Measurements from ENCODE around the gene NR2F1-AS1.

The NR2F1-AS1 gene

GRCh38 chr5:93385655-93386054 lies 195.4 kb downstream of the NR2F1-AS1 start:
- no peak for DNase-seq (ENCODE audit: low read depth in 2 of 2)

DNA sequence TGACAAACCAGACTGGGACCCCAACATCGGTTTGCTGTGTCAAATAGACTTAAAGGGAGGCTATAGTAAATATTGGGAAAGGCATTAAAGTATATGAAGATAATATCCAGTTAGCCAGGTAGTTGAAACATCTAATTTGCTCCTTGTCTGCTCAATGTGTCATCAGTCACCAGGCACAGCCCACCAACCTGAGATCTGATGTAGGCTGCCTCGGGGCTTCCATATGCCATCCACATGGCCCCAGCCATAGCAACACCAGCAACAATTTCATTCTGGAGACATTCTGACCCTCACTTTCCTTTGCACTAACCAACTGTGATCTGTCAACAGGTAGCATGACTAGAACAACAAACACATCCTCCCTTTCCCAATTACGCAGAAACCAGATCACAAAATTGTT lies 196.0 kb downstream of the NR2F1-AS1 start:
- DNase-seq (ENCODE audit: low read depth in 2 of 2), result no peak

DNA sequence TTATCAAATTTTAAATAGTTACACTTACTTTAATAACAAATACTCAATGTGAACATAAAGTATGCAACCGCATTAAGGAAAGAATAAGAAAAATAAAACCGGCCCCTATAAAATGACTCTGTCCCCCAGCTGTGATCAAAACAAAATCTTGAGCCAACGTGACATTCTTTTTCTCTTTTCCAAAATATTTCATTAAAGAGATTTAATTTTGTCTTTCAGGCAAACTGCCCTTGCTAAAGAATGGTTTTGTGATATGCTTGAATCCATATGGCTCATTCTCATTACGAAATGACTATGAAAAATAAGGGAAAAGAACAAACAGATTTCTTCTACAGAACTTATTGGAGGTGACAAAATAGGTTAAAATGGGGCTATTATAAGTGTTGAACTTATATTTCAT lies 197.0 kb downstream of the NR2F1-AS1 start:
- DNase-seq (ENCODE audit: low read depth in 2 of 2), result no peak

DNA sequence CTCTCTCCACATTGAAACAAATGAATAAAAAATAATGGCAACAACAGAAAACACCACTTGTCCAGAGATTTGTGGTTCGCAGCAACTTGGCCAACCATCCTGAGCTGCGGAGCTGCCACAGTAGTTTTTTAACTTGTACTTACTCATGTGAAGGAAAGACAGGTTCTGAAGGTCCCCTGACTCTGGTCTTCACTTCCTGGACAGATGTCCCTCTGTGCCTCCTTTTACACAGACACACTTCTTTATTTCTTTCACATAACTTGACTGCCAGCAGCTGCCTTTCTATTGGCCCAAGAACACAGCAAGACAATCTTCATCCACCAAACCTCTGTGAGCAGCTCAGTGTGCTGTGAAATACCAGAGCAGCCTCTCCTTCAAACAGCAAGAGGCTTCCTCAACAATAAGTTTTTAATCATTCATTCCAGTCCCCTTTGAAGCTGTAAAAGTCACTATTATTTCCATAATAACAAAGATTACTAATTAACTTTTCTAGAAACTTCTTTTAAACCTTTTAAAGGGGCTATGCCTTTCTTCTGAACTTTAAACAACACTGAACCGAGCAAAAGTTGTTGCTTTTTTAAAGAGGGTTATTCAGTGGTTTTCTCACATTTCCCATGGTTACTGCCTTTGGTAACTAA lies 198.7 kb downstream of the NR2F1-AS1 start:
- DNase-seq (ENCODE audit: low read depth in 2 of 2), result no peak

GRCh38 chr5:93381057-93381456 lies 200.0 kb downstream of the NR2F1-AS1 start:
- no peak for DNase-seq (ENCODE audit: low read depth in 2 of 2)

DNA sequence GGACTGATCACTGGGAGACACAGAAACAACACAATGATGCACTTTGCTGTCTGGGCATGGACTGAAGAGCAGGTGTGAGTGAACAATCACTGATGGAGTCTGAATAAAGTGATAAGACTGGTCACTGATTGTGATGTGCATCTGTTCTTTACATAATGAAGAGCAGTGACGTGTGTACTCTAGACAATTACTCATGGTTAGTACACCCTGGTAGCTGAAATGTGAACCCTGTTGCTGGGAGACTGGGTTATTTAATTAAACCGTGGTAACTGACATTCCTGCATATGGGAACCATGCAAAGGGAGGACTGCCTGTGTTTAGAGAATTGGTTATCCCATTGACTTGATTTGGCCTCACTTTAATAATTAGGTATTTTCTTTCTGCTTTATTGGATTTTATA lies 202.9 kb downstream of the NR2F1-AS1 start:
- no peak for DNase-seq (ENCODE audit: low read depth in 2 of 2)

DNA sequence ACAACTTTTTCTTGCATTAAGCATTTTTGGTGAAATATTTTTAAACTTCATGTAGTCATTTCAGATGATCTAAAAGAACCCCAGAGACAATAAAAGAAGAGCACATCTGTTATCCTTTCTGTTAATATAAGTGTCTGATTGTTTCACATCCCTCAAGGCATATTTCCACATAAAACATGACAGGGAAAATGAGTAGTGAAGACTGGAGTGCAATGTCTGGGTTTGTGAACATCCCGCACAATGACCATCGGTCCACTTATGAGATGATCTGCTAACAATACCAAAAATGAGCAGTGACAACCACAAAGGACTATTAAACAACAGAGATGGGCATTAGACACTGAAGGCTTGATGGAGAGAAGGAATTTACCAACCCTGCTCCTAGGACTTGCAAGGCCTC lies 209.1 kb downstream of the NR2F1-AS1 start:
- DNase-seq (ENCODE audit: low read depth in 2 of 2), result no peak

- DNase-seq (ENCODE audit: low read depth in 2 of 2), result no peak
Measured at GRCh38 chr5:93364378-93364777, 216.6 kb downstream of the NR2F1-AS1 start.

GRCh38 chr5:93360436-93361088 lies 220.5 kb downstream of the NR2F1-AS1 start:
- no peak for DNase-seq (ENCODE audit: low read depth in 2 of 2)

DNA sequence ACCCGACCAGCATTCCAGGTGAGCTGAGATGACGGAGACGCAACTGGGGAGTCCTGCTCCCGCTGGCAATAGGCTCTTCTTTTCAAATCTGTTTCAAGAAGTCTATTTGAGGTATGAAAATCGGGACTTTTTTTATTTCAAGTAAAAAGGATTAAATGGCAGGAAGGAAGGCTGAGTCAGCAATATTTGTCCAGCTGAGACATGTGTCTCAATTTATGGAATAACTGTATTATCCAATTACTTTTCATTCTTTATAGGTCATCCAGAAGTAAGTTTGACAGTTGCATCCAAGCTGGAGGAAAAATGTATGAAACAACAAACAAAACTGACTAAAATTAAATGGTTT lies 221.1 kb downstream of the NR2F1-AS1 start:
- no peak for DNase-seq (ENCODE audit: low read depth in 2 of 2)

All from stimulated activated CD8-positive, alpha-beta memory T cell treated with anti-CD3 and anti-CD28 coated beads, Interleukin-2, amount 100 ng/mL, for 48 hours (primary cell).